Activated T-helper 17 cell treated with anti-CD3 and anti-CD28 coated beads, Interleukin-2, amount 50 U/mL, for 72 hours (primary cell): ENCODE data around the gene INSIG2. TPM values are rescaled to one million over a fixed set of nuclear protein-coding genes. Genes with fewer than 3 reads are reported as not detected.

ENCODE experiments used
- ATAC-seq: fragments of 150-1000 bp; cut with Tn5 transposase; replicated peaks from 2 replicates; pipeline ENCODE4 v1.10.0; 2021; ENCODE audit warnings: mild to moderate bottlenecking, moderate library complexity
- H3K27ac Mint-ChIP-seq: one replicate; pipeline ENCODE4 v1.8.0; 2022; ENCODE audit warnings: mixed read lengths
- H3K27me3 Mint-ChIP-seq: one replicate; pipeline ENCODE4 v1.8.0; 2022; ENCODE audit warnings: mixed read lengths
- H3K36me3 Mint-ChIP-seq: one replicate; pipeline ENCODE4 v1.8.0; 2022; ENCODE audit warnings: low read depth, mild to moderate bottlenecking, mixed read lengths
- H3K4me1 Mint-ChIP-seq: one replicate; pipeline ENCODE4 v1.8.0; 2022; ENCODE audit warnings: mixed read lengths
- H3K4me3 Mint-ChIP-seq: one replicate; pipeline ENCODE4 v1.8.0; 2022; ENCODE audit warnings: mild to moderate bottlenecking, mixed read lengths
- H3K9me3 Mint-ChIP-seq: one replicate; pipeline ENCODE4 v1.8.0; 2022; ENCODE audit warnings: mixed read lengths
- total RNA-seq, 2 donors: library from RNA; stranded (reverse); gene quantifications; one replicate each; pipeline ENCODE4 v1.2.3, GENCODE V29; 2022

The INSIG2 gene
- 100 to 1,000 TPM in 1 of 2 donors, 10 to 100 TPM in 1; 75.4 to 309 TPM for total RNA-seq

- peak; percentile 87 for ATAC-seq
- H3K4me1 Mint-ChIP-seq = peaks cover 6% of the 10 kb centered on the region
- H3K27me3 Mint-ChIP-seq = peaks cover 4% of the 10 kb centered on the region
- no peaks in the 10 kb centered on the region for H3K9me3 Mint-ChIP-seq
- peak within 1 kb of the TSS; percentile 44 for H3K4me3 Mint-ChIP-seq
- peak within 1 kb of the TSS; percentile 93 for H3K27ac Mint-ChIP-seq
- H3K36me3 Mint-ChIP-seq = peaks cover 38% of the 10 kb centered on the region
These were observed at the start of gene INSIG2 for GRCh38 chr2:118088051-118089024. TSS of gene INSIG2 (plus strand) at chr2:118088471. CDS start at chr2:118096557, 8,086 bp downstream.

DNA sequence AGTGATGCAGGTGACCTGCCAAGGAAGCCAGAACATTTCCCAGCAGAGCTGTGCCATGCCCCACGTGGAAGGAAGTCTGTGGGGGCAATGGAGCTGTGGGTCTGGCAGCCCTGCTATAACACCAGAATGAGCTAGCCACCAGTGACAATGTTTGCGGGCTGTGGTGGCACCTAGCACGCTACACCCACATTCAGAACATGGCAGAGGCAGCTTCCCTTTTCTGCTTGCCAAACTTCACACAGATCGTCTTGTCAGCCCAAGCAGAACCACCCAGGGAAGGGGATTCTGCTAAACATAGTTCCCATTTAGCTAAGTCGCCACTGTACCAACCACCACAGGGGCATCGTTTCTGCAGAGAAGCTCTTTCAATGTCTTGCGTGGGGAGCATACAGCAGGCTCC lies 47.4 kb upstream of the INSIG2 start:
- H3K27me3 Mint-ChIP-seq = peaks cover 44% of the 10 kb centered on the region
- H3K27ac Mint-ChIP-seq = no peak overlapping the region
- ATAC-seq = no peak
- H3K9me3 Mint-ChIP-seq = peaks cover 3% of the 10 kb centered on the region
- no peak overlapping the region for H3K4me3 Mint-ChIP-seq
- no peaks in the 10 kb centered on the region for H3K36me3 Mint-ChIP-seq
- H3K4me1 Mint-ChIP-seq = peaks cover 7% of the 10 kb centered on the region

- H3K4me3 Mint-ChIP-seq = peak overlapping the region; percentile 44
- peak overlapping the region; percentile 95 for H3K27ac Mint-ChIP-seq
- H3K4me1 Mint-ChIP-seq = peaks cover 7% of the 10 kb centered on the region
- peaks cover 36% of the 10 kb centered on the region for H3K27me3 Mint-ChIP-seq
- no peaks in the 10 kb centered on the region for H3K36me3 Mint-ChIP-seq
- no peaks in the 10 kb centered on the region for H3K9me3 Mint-ChIP-seq
- peak; percentile 84 for ATAC-seq
These were observed 44.1 kb upstream of the INSIG2 start for GRCh38 chr2:118044103-118044716.

- no peaks in the 10 kb centered on the region for H3K36me3 Mint-ChIP-seq
- H3K9me3 Mint-ChIP-seq = no peaks in the 10 kb centered on the region
- H3K27ac Mint-ChIP-seq = peak overlapping the region; percentile 95
- H3K27me3 Mint-ChIP-seq = peaks cover 36% of the 10 kb centered on the region
- H3K4me3 Mint-ChIP-seq = peak overlapping the region; percentile 44
- H3K4me1 Mint-ChIP-seq = peaks cover 7% of the 10 kb centered on the region
- peak; percentile 69 for ATAC-seq
These were observed 43.4 kb upstream of the INSIG2 start for GRCh38 chr2:118044854-118045253.

DNA sequence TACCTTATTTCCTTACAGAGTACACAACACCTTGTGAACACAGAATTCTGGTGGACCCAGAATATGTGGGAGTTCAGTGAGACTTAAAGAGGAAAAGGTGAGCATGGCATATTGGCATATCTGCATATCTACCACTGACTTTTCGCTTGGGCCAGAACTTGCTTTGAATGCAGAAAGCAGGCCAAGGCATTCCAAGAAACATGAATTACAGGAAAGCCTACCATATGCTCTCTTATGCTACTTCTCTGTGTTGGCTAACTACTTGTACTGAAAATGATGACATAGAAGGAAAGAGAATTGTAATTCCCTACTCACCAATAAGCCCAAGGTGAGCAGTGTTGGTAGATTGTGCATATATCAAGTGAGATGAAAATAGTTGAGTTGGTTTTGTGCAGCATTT lies 43.0 kb upstream of the INSIG2 start:
- H3K4me1 Mint-ChIP-seq = peaks cover 7% of the 10 kb centered on the region
- no peak overlapping the region for H3K27ac Mint-ChIP-seq
- no peaks in the 10 kb centered on the region for H3K36me3 Mint-ChIP-seq
- ATAC-seq = no peak
- peaks cover 39% of the 10 kb centered on the region for H3K27me3 Mint-ChIP-seq
- peak overlapping the region; percentile 44 for H3K4me3 Mint-ChIP-seq
- H3K9me3 Mint-ChIP-seq = no peaks in the 10 kb centered on the region

DNA sequence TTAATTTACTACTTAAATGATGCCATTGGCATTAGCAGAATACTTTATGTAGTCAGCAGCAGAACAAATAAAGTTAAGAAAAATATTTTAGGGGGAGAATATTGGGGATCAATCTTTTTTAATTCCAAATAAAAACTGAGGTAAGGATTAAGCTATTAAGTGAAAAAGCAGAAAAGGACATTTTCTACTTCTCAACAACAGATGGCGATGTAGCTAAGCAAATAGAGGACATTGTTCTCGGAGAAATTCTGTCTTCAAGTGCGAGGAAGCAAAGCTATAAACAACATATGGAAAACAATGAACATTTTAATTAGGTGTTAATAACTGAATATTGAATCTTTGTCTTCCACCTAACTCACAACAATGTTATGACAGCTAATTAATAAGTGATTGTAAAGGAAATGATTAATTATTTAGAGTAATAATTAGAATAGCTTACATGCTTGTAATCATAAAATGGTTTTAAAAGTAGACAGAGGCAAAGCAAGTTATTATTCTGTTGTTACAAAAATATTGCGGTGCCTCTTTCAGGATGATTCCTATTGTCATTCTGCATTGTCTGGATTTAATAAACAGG lies 41.5 kb upstream of the INSIG2 start:
- no peaks in the 10 kb centered on the region for H3K36me3 Mint-ChIP-seq
- H3K27me3 Mint-ChIP-seq = peaks cover 46% of the 10 kb centered on the region
- no peak overlapping the region for H3K4me3 Mint-ChIP-seq
- H3K9me3 Mint-ChIP-seq = no peaks in the 10 kb centered on the region
- no peak for ATAC-seq
- peaks cover 7% of the 10 kb centered on the region for H3K4me1 Mint-ChIP-seq
- no peak overlapping the region for H3K27ac Mint-ChIP-seq

- Mint-ChIP-seq H3K4me1 (peaks cover 7% of the 10 kb centered on the region), H3K27me3 (peaks cover 44% of the 10 kb centered on the region), H3K36me3 (no peaks in the 10 kb centered on the region), H3K4me3 (no peak overlapping the region), H3K27ac (no peak overlapping the region), H3K9me3 (no peaks in the 10 kb centered on the region)
- no peak for ATAC-seq
These were observed 40.9 kb upstream of the INSIG2 start for GRCh38 chr2:118047380-118047826.

DNA sequence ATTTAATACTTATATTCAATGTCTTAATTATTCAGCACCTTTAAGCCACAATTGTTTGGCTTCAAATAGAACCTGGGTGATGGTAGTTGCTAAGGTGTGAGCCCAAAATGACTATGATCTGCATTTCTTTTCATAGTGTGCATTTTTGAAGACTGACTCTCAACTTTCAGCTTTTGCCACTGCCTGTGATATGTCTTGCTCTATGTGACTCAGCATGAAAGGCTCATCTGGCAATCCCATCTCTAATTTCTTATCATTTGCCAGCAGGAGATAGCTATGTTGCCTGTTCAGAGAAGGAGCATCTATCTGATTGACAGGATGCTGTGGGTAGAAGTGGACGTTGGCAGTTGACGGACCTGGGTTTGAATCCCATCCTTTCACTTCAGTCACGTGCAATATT lies 39.9 kb upstream of the INSIG2 start:
- no peak overlapping the region for H3K27ac Mint-ChIP-seq
- H3K4me1 Mint-ChIP-seq = peaks cover 7% of the 10 kb centered on the region
- H3K27me3 Mint-ChIP-seq = peaks cover 42% of the 10 kb centered on the region
- no peak overlapping the region for H3K4me3 Mint-ChIP-seq
- ATAC-seq = peak; percentile 25
- no peaks in the 10 kb centered on the region for H3K36me3 Mint-ChIP-seq
- H3K9me3 Mint-ChIP-seq = no peaks in the 10 kb centered on the region

DNA sequence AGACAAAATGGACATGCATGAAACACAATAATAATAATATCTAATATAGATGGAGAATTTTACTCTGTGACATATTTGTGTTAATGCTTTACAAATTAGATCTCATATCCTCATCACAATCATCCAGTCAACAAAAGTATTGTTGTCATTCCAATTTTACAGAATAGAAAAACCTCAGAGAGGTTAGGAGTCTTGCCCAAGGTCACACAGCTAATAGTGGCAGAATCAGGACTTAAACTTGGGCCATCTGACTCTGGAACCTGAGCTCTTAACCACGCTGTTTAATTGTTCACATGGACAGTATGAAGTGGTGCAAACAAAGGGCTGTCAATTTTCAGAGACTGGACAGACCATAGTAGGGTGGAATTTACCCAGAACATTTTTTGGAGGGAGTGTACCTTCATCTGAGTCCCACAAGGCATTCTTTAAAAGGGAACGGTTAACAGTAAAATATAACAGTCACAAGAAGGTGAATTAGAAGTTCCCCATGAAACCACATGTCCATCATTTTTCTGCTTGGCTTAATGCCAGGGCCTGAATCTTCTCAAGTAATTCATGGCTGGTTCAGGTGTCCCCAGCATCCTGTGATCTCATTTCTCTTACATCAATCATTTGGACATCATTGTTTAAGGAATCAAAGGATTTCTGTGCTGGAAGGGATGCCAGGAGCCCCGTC lies 39.0 kb upstream of the INSIG2 start:
- H3K4me1 Mint-ChIP-seq = peaks cover 3% of the 10 kb centered on the region
- no peak overlapping the region for H3K27ac Mint-ChIP-seq
- no peak for ATAC-seq
- H3K27me3 Mint-ChIP-seq = peaks cover 40% of the 10 kb centered on the region
- H3K9me3 Mint-ChIP-seq = no peaks in the 10 kb centered on the region
- no peak overlapping the region for H3K4me3 Mint-ChIP-seq
- H3K36me3 Mint-ChIP-seq = no peaks in the 10 kb centered on the region

GRCh38 chr2:118049816-118050140 lies 38.5 kb upstream of the INSIG2 start:
- Mint-ChIP-seq H3K9me3 (no peaks in the 10 kb centered on the region), H3K4me1 (no peaks in the 10 kb centered on the region), H3K27ac (no peak overlapping the region), H3K27me3 (peaks cover 36% of the 10 kb centered on the region), H3K4me3 (no peak overlapping the region), H3K36me3 (no peaks in the 10 kb centered on the region)
- peak; percentile 63 for ATAC-seq

- Mint-ChIP-seq H3K9me3 (no peaks in the 10 kb centered on the region), H3K27ac (no peak overlapping the region), H3K4me1 (no peaks in the 10 kb centered on the region), H3K27me3 (peaks cover 36% of the 10 kb centered on the region), H3K4me3 (no peak overlapping the region), H3K36me3 (no peaks in the 10 kb centered on the region)
- no peak for ATAC-seq
These were observed 37.9 kb upstream of the INSIG2 start for GRCh38 chr2:118050386-118050785.

DNA sequence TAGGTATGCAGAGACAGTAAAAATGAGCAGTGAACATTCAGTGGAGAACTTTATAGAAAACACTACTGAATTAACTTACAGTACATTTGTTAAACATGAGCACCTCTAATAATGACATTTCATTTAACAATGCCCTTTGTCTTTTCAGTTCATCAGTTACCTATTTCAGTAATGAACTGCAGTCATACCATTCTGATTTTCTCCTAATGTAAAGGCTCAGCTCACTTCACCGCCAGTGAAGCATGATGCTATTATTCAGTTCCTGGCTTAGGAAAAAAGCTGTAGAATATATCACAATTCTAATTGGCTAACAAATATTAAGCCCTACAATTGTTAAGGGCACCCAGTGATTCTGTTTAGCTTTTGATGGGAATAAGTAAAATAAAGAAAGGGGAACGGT lies 37.3 kb upstream of the INSIG2 start:
- no peaks in the 10 kb centered on the region for H3K36me3 Mint-ChIP-seq
- H3K9me3 Mint-ChIP-seq = no peaks in the 10 kb centered on the region
- H3K4me1 Mint-ChIP-seq = no peaks in the 10 kb centered on the region
- H3K4me3 Mint-ChIP-seq = no peak overlapping the region
- no peak overlapping the region for H3K27ac Mint-ChIP-seq
- ATAC-seq = no peak
- peaks cover 36% of the 10 kb centered on the region for H3K27me3 Mint-ChIP-seq

DNA sequence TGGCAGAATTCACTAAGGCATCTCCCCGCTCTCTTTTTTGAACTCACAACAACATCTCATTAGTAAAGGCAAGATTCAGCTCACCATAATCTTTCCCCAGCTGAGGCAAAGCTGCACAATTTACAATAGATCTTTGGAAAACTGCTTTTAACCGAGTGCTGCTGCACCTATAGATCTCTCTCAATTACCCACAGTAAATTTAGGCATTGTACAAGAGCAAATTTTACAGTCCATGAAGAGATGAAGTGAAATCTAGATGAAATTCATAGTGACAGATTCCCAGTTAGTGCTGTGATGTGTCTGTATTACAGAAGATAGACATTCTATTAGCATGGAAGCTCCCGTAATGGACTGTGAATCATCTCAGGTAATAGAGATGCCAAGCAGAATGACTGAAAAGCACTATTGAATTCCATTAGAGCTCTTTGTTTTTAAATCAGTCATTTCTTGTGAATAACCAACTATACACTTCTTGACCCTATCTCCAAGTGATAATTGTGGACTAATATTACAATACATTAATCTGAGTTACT lies 36.4 kb upstream of the INSIG2 start:
- H3K4me3 Mint-ChIP-seq = no peak overlapping the region
- H3K36me3 Mint-ChIP-seq = no peaks in the 10 kb centered on the region
- peaks cover 36% of the 10 kb centered on the region for H3K27me3 Mint-ChIP-seq
- H3K9me3 Mint-ChIP-seq = no peaks in the 10 kb centered on the region
- no peak overlapping the region for H3K27ac Mint-ChIP-seq
- H3K4me1 Mint-ChIP-seq = no peaks in the 10 kb centered on the region
- ATAC-seq = no peak

DNA sequence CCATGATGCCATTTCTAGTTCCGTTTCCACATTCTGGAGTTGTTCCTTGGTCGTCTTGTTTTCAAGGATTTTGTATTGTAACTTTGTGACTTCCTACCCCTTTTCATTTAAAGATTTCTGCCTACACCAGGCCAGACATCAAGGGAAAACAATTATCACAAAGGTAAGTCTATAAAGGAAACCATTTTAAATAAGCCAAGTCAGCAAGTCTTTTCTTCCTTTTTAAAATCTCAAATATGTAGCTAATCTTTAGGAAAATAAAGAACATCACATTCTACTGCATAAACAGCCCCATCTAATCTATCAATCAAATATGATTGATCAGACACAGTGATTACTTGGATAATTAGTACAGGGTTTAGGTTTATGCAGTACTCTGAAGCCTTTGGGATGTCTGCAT lies 35.8 kb upstream of the INSIG2 start:
- no peaks in the 10 kb centered on the region for H3K9me3 Mint-ChIP-seq
- no peaks in the 10 kb centered on the region for H3K36me3 Mint-ChIP-seq
- H3K27me3 Mint-ChIP-seq = peaks cover 33% of the 10 kb centered on the region
- H3K27ac Mint-ChIP-seq = no peak overlapping the region
- no peak for ATAC-seq
- no peak overlapping the region for H3K4me3 Mint-ChIP-seq
- H3K4me1 Mint-ChIP-seq = no peaks in the 10 kb centered on the region
